Esophagus squamous epithelium (tissue), 4 donors: Measurements from ENCODE around the gene TUBA1A.

Experiments used
- POLR2A ChIP-seq, 4 donors: fragments of 450-650 bp; IDR thresholded peaks; one replicate each; pipeline ENCODE4 v1.6.1; 2017; ENCODE audit warnings: antibody characterized with exemption in 4 of 4, mild to moderate bottlenecking in 4 of 4, moderate library complexity in 3 of 4
- TF ChIP-seq, protein P1 (sequence below), 6 experiments: fragments of 450-650 bp in 4 of 6; fragments of 200-600 bp in 2 of 6; sonication (generic) in 2 of 6; IDR thresholded peaks; one replicate each; pipeline ENCODE4 v1.5.1; 2016 to 2019; ENCODE audit warnings: antibody characterized with exemption in 6 of 6, mild to moderate bottlenecking in 4 of 6, moderate library complexity in 4 of 6

GRCh38 chr12:49190974-49191373 lies 2.1 kb upstream of the TUBA1A start:
- TF ChIP-seq, protein P1, sequence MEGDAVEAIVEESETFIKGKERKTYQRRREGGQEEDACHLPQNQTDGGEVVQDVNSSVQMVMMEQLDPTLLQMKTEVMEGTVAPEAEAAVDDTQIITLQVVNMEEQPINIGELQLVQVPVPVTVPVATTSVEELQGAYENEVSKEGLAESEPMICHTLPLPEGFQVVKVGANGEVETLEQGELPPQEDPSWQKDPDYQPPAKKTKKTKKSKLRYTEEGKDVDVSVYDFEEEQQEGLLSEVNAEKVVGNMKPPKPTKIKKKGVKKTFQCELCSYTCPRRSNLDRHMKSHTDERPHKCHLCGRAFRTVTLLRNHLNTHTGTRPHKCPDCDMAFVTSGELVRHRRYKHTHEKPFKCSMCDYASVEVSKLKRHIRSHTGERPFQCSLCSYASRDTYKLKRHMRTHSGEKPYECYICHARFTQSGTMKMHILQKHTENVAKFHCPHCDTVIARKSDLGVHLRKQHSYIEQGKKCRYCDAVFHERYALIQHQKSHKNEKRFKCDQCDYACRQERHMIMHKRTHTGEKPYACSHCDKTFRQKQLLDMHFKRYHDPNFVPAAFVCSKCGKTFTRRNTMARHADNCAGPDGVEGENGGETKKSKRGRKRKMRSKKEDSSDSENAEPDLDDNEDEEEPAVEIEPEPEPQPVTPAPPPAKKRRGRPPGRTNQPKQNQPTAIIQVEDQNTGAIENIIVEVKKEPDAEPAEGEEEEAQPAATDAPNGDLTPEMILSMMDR (IDR thresholded peaks at IDR 0.05), result no peak
- TF ChIP-seq POLR2A (IDR thresholded peaks at IDR 0.05), result no peak
